ENCODE data around the gene TCF12. TPM values are rescaled to one million over a fixed set of nuclear protein-coding genes. Genes with fewer than 3 reads are reported as not detected.

TCF12 gene
- polyA plus RNA-seq, 3 donors, result 15.8 to 52.5 (median 27.6) TPM

GRCh38 chr15:56886932-56887781 lies 31.3 kb upstream of the TCF12 start:
- H3K9ac ChIP-seq (ENCODE audit: insufficient read depth, low read length, poor library complexity, severe bottlenecking), result peak overlapping the region; percentile 87
- peak overlapping the region; percentile 66 to 80 (median 78) for H3K4me3 ChIP-seq (replicated peaks in 1 of 3; ENCODE audit: low read depth in 2 of 3, low read length in 3 of 3)
- H3K9me3 ChIP-seq (replicated peaks in 1 of 2; ENCODE audit: control insufficient read depth in 1 of 2, insufficient read depth in 1 of 2, low read length in 2 of 2), result no peaks in the 10 kb centered on the region
- no peaks in the 10 kb centered on the region for H3K36me3 Mint-ChIP-seq
- TF ChIP-seq CTCF (IDR thresholded peaks at IDR 0.05), result no peak
- H3K4me3 Mint-ChIP-seq, result peak overlapping the region; percentile 85 to 89
- H3K4me1 ChIP-seq (ENCODE audit: control insufficient read depth in 1 of 2, insufficient read depth in 2 of 2, low read length in 2 of 2), result peaks cover 22 to 30% of the 10 kb centered on the region in 2 donors
- H3K27ac Mint-ChIP-seq, result peak overlapping the region; percentile 92 to 97 (median 96)
- peak overlapping the region; percentile 94 for H2AFZ ChIP-seq (ENCODE audit: insufficient read depth, low read depth, low read length, poor library complexity, severe bottlenecking)
- H3K4me1 Mint-ChIP-seq, result peaks cover 28% of the 10 kb centered on the region
- H3K79me2 ChIP-seq (ENCODE audit: insufficient read depth, low read length), result no peaks in the 10 kb centered on the region
- under 1% methylated on average over 75 of the region's 78 CpGs for WGBS (ENCODE audit: insufficient coverage)
- no peaks in the 10 kb centered on the region for H3K27me3 Mint-ChIP-seq (ENCODE audit: low read depth in 3 of 3)
- peaks cover 0 to 2% (median 0%) of the 10 kb centered on the region in 7 donors for H3K9me3 Mint-ChIP-seq
- peak; percentile 90 to 94 (median 91) for DNase-seq
- H3K27me3 ChIP-seq (ENCODE audit: control insufficient read depth in 2 of 2, insufficient read depth in 2 of 2, low read length in 2 of 2), result no peaks in the 10 kb centered on the region
- H3K4me2 ChIP-seq (replicated peaks; ENCODE audit: extremely low read depth, low read length, poor library complexity, severe bottlenecking), result peak overlapping the region; percentile 84
- no peaks in the 10 kb centered on the region for H3K36me3 ChIP-seq (replicated peaks in 1 of 2; ENCODE audit: control insufficient read depth in 1 of 2, insufficient read depth in 2 of 2, low read length in 2 of 2)
- intact Hi-C loops (cut with micrococcal nuclease), result loop anchor here (1.0 to 2.0 kb wide), 2 partner anchors 31 to 32 kb away; partner anchors contain the start of gene TCF12 (in 2 of the 2)
- H3K27ac ChIP-seq (ENCODE audit: low read depth in 1 of 2, low read length in 2 of 2), result peak overlapping the region; percentile 89 to 93
- H4K20me1 ChIP-seq (ENCODE audit: insufficient read depth, low read length), result no peaks in the 10 kb centered on the region

GRCh38 chr15:56887782-56888438 lies 30.5 kb upstream of the TCF12 start:
- Mint-ChIP-seq H3K4me3 (peak overlapping the region; percentile 85 to 89), H3K4me1 (peaks cover 28% of the 10 kb centered on the region), H3K36me3 (no peaks in the 10 kb centered on the region), H3K9me3 (peaks cover 0 to 2% (median 0%) of the 10 kb centered on the region in 7 donors), H3K27ac (peak overlapping the region; percentile 89 to 97 (median 92)), H3K27me3 (ENCODE audit: low read depth in 3 of 3) (no peaks in the 10 kb centered on the region)
- Histone ChIP-seq H2AFZ (ENCODE audit: insufficient read depth, low read depth, low read length, poor library complexity, severe bottlenecking) (peak overlapping the region; percentile 94), H3K9me3 (replicated peaks in 1 of 2; ENCODE audit: control insufficient read depth in 1 of 2, insufficient read depth in 1 of 2, low read length in 2 of 2) (no peaks in the 10 kb centered on the region), H3K36me3 (replicated peaks in 1 of 2; ENCODE audit: control insufficient read depth in 1 of 2, insufficient read depth in 2 of 2, low read length in 2 of 2) (no peaks in the 10 kb centered on the region), H3K27me3 (ENCODE audit: control insufficient read depth in 2 of 2, insufficient read depth in 2 of 2, low read length in 2 of 2) (no peaks in the 10 kb centered on the region), H3K9ac (ENCODE audit: insufficient read depth, low read length, poor library complexity, severe bottlenecking) (peak overlapping the region; percentile 87), H3K27ac (ENCODE audit: low read depth in 1 of 2, low read length in 2 of 2) (peak overlapping the region; percentile 89 to 93), H3K4me3 (replicated peaks in 1 of 3; ENCODE audit: low read depth in 2 of 3, low read length in 3 of 3) (peak overlapping the region; percentile 66 to 80 (median 78)), H3K4me2 (replicated peaks; ENCODE audit: extremely low read depth, low read length, poor library complexity, severe bottlenecking) (peak overlapping the region; percentile 84), H3K79me2 (ENCODE audit: insufficient read depth, low read length) (no peaks in the 10 kb centered on the region), H3K4me1 (ENCODE audit: control insufficient read depth in 1 of 2, insufficient read depth in 2 of 2, low read length in 2 of 2) (peaks cover 22 to 30% of the 10 kb centered on the region in 2 donors), H4K20me1 (ENCODE audit: insufficient read depth, low read length) (no peaks in the 10 kb centered on the region)
- WGBS (ENCODE audit: insufficient coverage), result 60% methylated on average over 1 of the region's 5 CpGs
- intact Hi-C loops (cut with micrococcal nuclease), result loop anchor here (1.0 to 2.0 kb wide), 2 partner anchors 30 to 31 kb away; partner anchors contain the start of gene TCF12 (in 2 of the 2)
- no peak for TF ChIP-seq CTCF (IDR thresholded peaks at IDR 0.05)
- DNase-seq, result no peak

All from CD14-positive monocyte (primary cell).